Lung (tissue), 12 donors: Measurements from ENCODE around the gene MUC5AC. TPM values are rescaled to one million over a fixed set of nuclear protein-coding genes. Genes with fewer than 3 reads are reported as not detected.

Experiments used
- ATAC-seq: fragments of 200-7000 bp; cut with Tn5 transposase; one replicate; pipeline ENCODE4 v1.9.1; 2020; ENCODE audit warnings: moderate number of reproducible peaks; ENCODE audit not compliant: insufficient read depth, low FRiP score
- DNase-seq, 3 donors: peaks; one replicate each; pipeline ENCODE4 v3.0.0-alpha.2; 2013 to 2017
- H3K27ac ChIP-seq, 2 donors: one replicate each; pipeline ENCODE4 v1.5.1; 2013; ENCODE audit warnings: mild to moderate bottlenecking in 2 of 2, moderate library complexity in 2 of 2, control low read depth in 1 of 2, inconsistent platforms in 1 of 2, low read depth in 1 of 2, low read length in 1 of 2
- H3K27me3 ChIP-seq, 3 donors: one replicate each; pipeline ENCODE4 v1.5.1; 2013; ENCODE audit warnings: low read length in 2 of 3; ENCODE audit not compliant: control insufficient read depth in 3 of 3, insufficient read depth in 3 of 3
- H3K36me3 ChIP-seq, 4 donors: one replicate each; pipeline ENCODE4 v1.5.1; 2013; ENCODE audit warnings: low read length in 4 of 4, mild to moderate bottlenecking in 1 of 4, moderate library complexity in 1 of 4; ENCODE audit not compliant: control insufficient read depth in 4 of 4, insufficient read depth in 4 of 4
- H3K4me1 ChIP-seq, 5 donors: one replicate each; pipeline ENCODE4 v1.5.1; 2013; ENCODE audit warnings: low read length in 5 of 5, mild to moderate bottlenecking in 2 of 5, moderate library complexity in 1 of 5; ENCODE audit not compliant: control insufficient read depth in 5 of 5, insufficient read depth in 5 of 5
- H3K4me3 ChIP-seq: one replicate; pipeline ENCODE4 v1.5.1; 2013; ENCODE audit warnings: mild to moderate bottlenecking, control low read depth, moderate library complexity
- H3K9ac ChIP-seq, 2 donors: one replicate each; pipeline ENCODE4 v1.5.1; 2013; ENCODE audit warnings: low read length in 2 of 2, control low read depth in 1 of 2; ENCODE audit not compliant: insufficient read depth in 1 of 2
- H3K9me3 ChIP-seq, 4 donors: one replicate each; pipeline ENCODE4 v1.5.1; 2013; ENCODE audit warnings: low read length in 3 of 4, mild to moderate bottlenecking in 1 of 4, moderate library complexity in 1 of 4; ENCODE audit not compliant: control insufficient read depth in 4 of 4, insufficient read depth in 3 of 4
- CTCF ChIP-seq: IDR thresholded peaks from 2 replicates; pipeline ENCODE4 v1.5.1; 2012; ENCODE audit warnings: mild to moderate bottlenecking; ENCODE audit errors: control extremely low read depth, extremely low read depth
- WGBS, 2 donors: extraction: QIAGEN DNeasy Blood & Tissue Kit; methylation state at CpG; one replicate each; pipeline ENCODE4 v1.1.7; 2013; 5-methylcytosine and 5-hydroxymethylcytosine counted together
- polyA plus RNA-seq, 2 donors: library from polyadenylated mRNA; stranded (reverse); fragments of 200-250 nt; gene quantifications; one replicate each; pipeline ENCODE4 v1.2.1, GENCODE V29; 2013
- total RNA-seq, 2 donors: library from RNA; depleted of rRNA in 1 of 2; stranded (reverse); fragments of >200 nt in 1 of 2; gene quantifications; one replicate each; pipeline ENCODE4 v1.2.1, GENCODE V29; 2014 to 2021
- donor health status: control.
- donor health status: control.
- donor health status: Bipolar disorder and iron deficiency.
- donor health status: healthy.
- donor health status: DM: yes; HTN: yes; CAD: no.

Gene MUC5AC
- total and polyA plus RNA-seq, 4 donors, result 0.46 to 1.3 (median 1.0) TPM

DNA sequence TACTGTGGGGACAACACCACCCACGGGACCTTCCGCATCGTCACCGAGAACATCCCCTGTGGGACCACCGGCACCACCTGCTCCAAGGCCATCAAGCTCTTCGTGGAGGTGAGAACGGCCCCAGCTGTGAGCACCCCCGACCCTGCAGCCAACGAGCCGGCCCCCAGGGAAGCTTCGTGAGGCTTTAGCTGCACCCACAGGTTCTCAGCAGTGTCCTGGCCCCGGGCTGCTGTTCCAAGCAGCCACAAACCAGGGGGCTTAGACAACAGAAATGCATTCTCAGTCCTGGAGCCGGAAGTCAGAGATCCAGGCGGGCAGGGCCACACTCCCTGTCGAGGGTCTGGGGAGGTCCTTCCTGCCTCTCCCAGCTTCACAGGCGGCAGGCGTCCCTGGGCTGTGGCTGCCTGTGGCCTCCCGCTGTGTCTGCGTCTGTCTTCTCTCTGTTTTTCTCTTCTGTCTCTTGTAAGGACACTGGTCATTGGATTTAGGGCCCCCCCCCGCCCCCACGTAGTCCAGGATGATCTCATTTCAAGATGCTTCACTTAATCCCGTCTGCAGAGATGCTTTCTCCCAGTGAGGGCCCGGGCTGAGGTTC, 77.7 kb downstream of the MUC5AC start:
- 74 to 82% methylated on average over 23 of the region's 23 CpGs for WGBS, 2 donors
- H3K9me3 ChIP-seq, result peaks cover 0 to 3% (median 0%) of the 10 kb centered on the region in 4 donors
- no peaks in the 10 kb centered on the region for H3K27me3 ChIP-seq
- H3K36me3 ChIP-seq, result no peaks in the 10 kb centered on the region
- no peaks in the 10 kb centered on the region for H3K4me1 ChIP-seq
- no peak for TF ChIP-seq CTCF
- H3K9ac ChIP-seq, result no peak overlapping the region
- peak in 1 of 3 donors; percentile 12 for DNase-seq
- H3K27ac ChIP-seq, result no peak overlapping the region
- H3K4me3 ChIP-seq, result no peak overlapping the region
- no peak for ATAC-seq

GRCh38 chr11:1235901-1236315, 78.2 kb downstream of the MUC5AC start:
- no peak overlapping the region for H3K9ac ChIP-seq
- no peaks in the 10 kb centered on the region for H3K4me1 ChIP-seq
- no peaks in the 10 kb centered on the region for H3K36me3 ChIP-seq
- no peaks in the 10 kb centered on the region for H3K27me3 ChIP-seq
- no peak overlapping the region for H3K27ac ChIP-seq
- TF ChIP-seq CTCF, result no peak
- no peak for DNase-seq
- H3K4me3 ChIP-seq, result no peak overlapping the region
- peaks cover 0 to 6% (median 0%) of the 10 kb centered on the region in 4 donors for H3K9me3 ChIP-seq
- ATAC-seq, result no peak
- 75 to 78% methylated on average over 13 to 16 of the region's 16 CpGs for WGBS, 2 donors

GRCh38 chr11:1236316-1237127, 78.8 kb downstream of the MUC5AC start:
- Histone ChIP-seq H3K4me1 (no peaks in the 10 kb centered on the region), H3K36me3 (no peaks in the 10 kb centered on the region), H3K9ac (no peak overlapping the region), H3K4me3 (no peak overlapping the region), H3K27ac (no peak overlapping the region), H3K27me3 (no peaks in the 10 kb centered on the region), H3K9me3 (peaks cover 0 to 7% (median 0%) of the 10 kb centered on the region in 4 donors)
- TF ChIP-seq CTCF, result no peak
- no peak for ATAC-seq
- WGBS, 2 donors, result 87 to 91% methylated on average over 37 of the region's 37 CpGs
- no peak for DNase-seq
